Bronchial epithelial cell (primary cell): ENCODE measurements around the gene MEIKIN. TPM values are rescaled to one million over a fixed set of nuclear protein-coding genes. Genes with fewer than 3 reads are reported as not detected.

Source experiments
- DNase-seq: peaks from one replicate; pipeline ENCODE4 v3.0.0-alpha.2; 2010; ENCODE audit warnings: low read depth
- FAIRE-seq: peaks from 2 replicates; lab custom pipeline; 2011; peaks lifted over from hg19 to GRCh38; lab: Jason Lieb, UNC
- H3K27me3 ChIP-seq: 2 replicates; pipeline ENCODE4 v1.5.1; 2011; ENCODE audit warnings: low read length; ENCODE audit not compliant: control insufficient read depth, insufficient read depth
- H3K36me3 ChIP-seq: 2 replicates; pipeline ENCODE4 v1.5.1; 2011; ENCODE audit warnings: low read length; ENCODE audit not compliant: control insufficient read depth, insufficient read depth
- H3K4me3 ChIP-seq: 2 replicates; pipeline ENCODE4 v1.5.1; 2011; ENCODE audit warnings: mild to moderate bottlenecking, low read depth, low read length, control low read depth
- total RNA-seq: library from RNA; depleted of rRNA; stranded (reverse); fragments of >200 nt; gene quantifications from 2 replicates; pipeline ENCODE4 v1.2.1, GENCODE V29; 2014
- TF ChIP-seq, protein P1 (sequence below): IDR thresholded peaks from 2 replicates; pipeline ENCODE4 v1.5.1; 2011; ENCODE audit warnings: mild to moderate bottlenecking, moderate library complexity, low read length, control low read depth, inconsistent platforms; ENCODE audit not compliant: insufficient read depth, severe bottlenecking

MEIKIN gene
- total RNA-seq, 1 donor from 2014 or later: not detected

GRCh38 chr5:131818001-131818724 lies 127.3 kb downstream of the MEIKIN start:
- Histone ChIP-seq H3K36me3 (no peaks in the 10 kb centered on the region), H3K27me3 (no peaks in the 10 kb centered on the region), H3K4me3 (no peak overlapping the region)
- DNase-seq (no peak), FAIRE-seq (no peak)
- TF ChIP-seq, protein P1, sequence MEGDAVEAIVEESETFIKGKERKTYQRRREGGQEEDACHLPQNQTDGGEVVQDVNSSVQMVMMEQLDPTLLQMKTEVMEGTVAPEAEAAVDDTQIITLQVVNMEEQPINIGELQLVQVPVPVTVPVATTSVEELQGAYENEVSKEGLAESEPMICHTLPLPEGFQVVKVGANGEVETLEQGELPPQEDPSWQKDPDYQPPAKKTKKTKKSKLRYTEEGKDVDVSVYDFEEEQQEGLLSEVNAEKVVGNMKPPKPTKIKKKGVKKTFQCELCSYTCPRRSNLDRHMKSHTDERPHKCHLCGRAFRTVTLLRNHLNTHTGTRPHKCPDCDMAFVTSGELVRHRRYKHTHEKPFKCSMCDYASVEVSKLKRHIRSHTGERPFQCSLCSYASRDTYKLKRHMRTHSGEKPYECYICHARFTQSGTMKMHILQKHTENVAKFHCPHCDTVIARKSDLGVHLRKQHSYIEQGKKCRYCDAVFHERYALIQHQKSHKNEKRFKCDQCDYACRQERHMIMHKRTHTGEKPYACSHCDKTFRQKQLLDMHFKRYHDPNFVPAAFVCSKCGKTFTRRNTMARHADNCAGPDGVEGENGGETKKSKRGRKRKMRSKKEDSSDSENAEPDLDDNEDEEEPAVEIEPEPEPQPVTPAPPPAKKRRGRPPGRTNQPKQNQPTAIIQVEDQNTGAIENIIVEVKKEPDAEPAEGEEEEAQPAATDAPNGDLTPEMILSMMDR: no peak

GRCh38 chr5:131814990-131815389 lies 130.5 kb downstream of the MEIKIN start:
- TF ChIP-seq, protein P1: no peak
- no peak for FAIRE-seq
- no peaks in the 10 kb centered on the region for H3K36me3 ChIP-seq
- peak; percentile 89 for DNase-seq
- H3K27me3 ChIP-seq: no peaks in the 10 kb centered on the region
- no peak overlapping the region for H3K4me3 ChIP-seq

DNA sequence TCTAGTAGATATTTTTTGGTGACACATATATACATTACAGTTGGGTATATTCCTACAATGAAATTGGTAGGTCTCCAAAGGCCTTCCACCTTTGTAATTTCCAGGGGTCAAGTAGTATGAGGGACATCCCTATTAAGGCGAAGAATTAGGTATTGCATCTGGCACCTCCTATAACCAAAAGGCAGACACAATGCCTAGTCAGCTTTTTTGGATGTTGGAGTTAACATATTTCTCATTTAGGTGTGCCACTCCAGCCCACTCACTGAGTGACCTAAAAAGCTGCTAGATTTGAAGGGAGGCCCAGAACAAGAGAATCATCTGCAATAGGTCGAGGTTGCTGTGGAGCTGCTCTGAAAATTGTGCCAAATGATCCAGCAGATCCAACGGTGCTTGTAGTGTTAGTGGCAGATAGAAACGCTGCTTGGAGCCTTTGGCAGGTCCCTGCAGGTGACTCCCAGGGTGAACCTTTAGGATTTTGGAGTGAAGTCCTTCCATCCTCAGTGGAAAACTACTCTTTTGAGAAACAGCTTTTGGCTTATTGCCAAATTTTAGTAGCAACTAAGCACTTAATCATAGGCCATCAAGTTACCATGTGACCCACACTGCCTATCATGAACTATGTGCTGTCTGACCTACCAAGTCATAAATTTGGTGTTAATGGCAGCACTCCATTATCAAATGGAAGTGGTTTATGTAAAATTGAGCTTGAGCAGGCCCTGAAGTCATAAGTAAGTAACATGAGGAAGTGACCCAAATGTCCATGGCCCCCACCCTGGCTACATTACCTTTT lies 132.9 kb downstream of the MEIKIN start:
- H3K36me3 ChIP-seq: no peaks in the 10 kb centered on the region
- no peak overlapping the region for H3K4me3 ChIP-seq
- FAIRE-seq: no peak
- no peak for DNase-seq
- TF ChIP-seq, protein P1: no peak
- H3K27me3 ChIP-seq: no peaks in the 10 kb centered on the region

- no peaks in the 10 kb centered on the region for H3K27me3 ChIP-seq
- FAIRE-seq (no peak), DNase-seq (no peak)
- TF ChIP-seq, protein P1: no peak
- H3K36me3 ChIP-seq: no peaks in the 10 kb centered on the region
- H3K4me3 ChIP-seq: no peak overlapping the region
Measured at GRCh38 chr5:131810510-131811249, 134.8 kb downstream of the MEIKIN start.

- TF ChIP-seq, protein P1: no peak
- Histone ChIP-seq H3K27me3 (no peaks in the 10 kb centered on the region), H3K36me3 (no peaks in the 10 kb centered on the region), H3K4me3 (peak within 1 kb of the TSS; percentile 98)
- DNase-seq: peak; percentile 84
- no peak for FAIRE-seq
Measured at GRCh38 chr5:131796793-131797693, 148.4 kb downstream of the MEIKIN start, which contains the start of gene FNIP1. Gene FNIP1 (minus strand): TSS chr5:131797017. CDS start chr5:131796921, 96 bp downstream.
